Loucy (cell line): Measurements from ENCODE around the gene TNNI3K.

Source experiments
- H2AFZ ChIP-seq: fragments of 200-600 bp; sonication (generic); 2 replicates; pipeline ENCODE4 v1.6.0; 2016; ENCODE audit warnings: antibody characterized with exemption, mild to moderate bottlenecking, low read length, moderate library complexity
- H3F3A ChIP-seq: fragments of 200-600 bp; 2 replicates; pipeline ENCODE4 v1.6.0; 2016; ENCODE audit warnings: antibody characterized with exemption, low read depth, mild to moderate bottlenecking
- H3K27me3 ChIP-seq: fragments of 200-600 bp; sonication (generic); 2 replicates; pipeline ENCODE4 v1.6.1; 2014; ENCODE audit warnings: low read length, mild to moderate bottlenecking; ENCODE audit not compliant: insufficient read depth, poor library complexity, severe bottlenecking
- H3K36me3 ChIP-seq: fragments of 200-600 bp; sonication (generic); 2 replicates; pipeline ENCODE4 v1.6.1; 2016; ENCODE audit warnings: low read length; ENCODE audit not compliant: insufficient read depth
- H3K4me1 ChIP-seq: fragments of 200-600 bp; sonication (generic); 2 replicates; pipeline ENCODE4 v1.5.1; 2014; ENCODE audit warnings: low read length, mild to moderate bottlenecking; ENCODE audit not compliant: insufficient read depth, poor library complexity, severe bottlenecking
- H3K4me2 ChIP-seq: fragments of 200-600 bp; sonication (generic); 2 replicates; pipeline ENCODE4 v1.6.0; 2014; ENCODE audit warnings: antibody characterized with exemption, low read length, low read depth, mild to moderate bottlenecking; ENCODE audit not compliant: poor library complexity, severe bottlenecking
- H3K4me3 ChIP-seq: fragments of 200-600 bp; sonication (generic); 2 replicates; pipeline ENCODE4 v1.5.1; 2014; ENCODE audit warnings: low read length, mild to moderate bottlenecking, mixed read lengths; ENCODE audit not compliant: poor library complexity, severe bottlenecking
- H3K79me2 ChIP-seq: fragments of 200-600 bp; sonication (generic); 2 replicates; pipeline ENCODE4 v1.6.1; 2014; ENCODE audit warnings: low read length; ENCODE audit not compliant: insufficient read depth
- H3K9ac ChIP-seq: fragments of 200-600 bp; sonication (generic); 2 replicates; pipeline ENCODE4 v1.6.0; 2014; ENCODE audit warnings: mild to moderate bottlenecking, low read depth, low read length, moderate library complexity; ENCODE audit not compliant: poor library complexity, severe bottlenecking
- H3K9me2 ChIP-seq: fragments of 200-600 bp; sonication (generic); replicated peaks from 2 replicates; pipeline ENCODE4 v1.6.1; 2016; ENCODE audit warnings: low read depth, low read length, mixed read lengths
- H3K9me3 ChIP-seq: fragments of 200-600 bp; sonication (generic); 2 replicates; pipeline ENCODE4 v1.6.1; 2014; ENCODE audit warnings: mild to moderate bottlenecking, antibody characterized with exemption, low read length, low read depth; ENCODE audit not compliant: insufficient read depth
- H4K20me1 ChIP-seq: fragments of 200-600 bp; sonication (generic); 2 replicates; pipeline ENCODE4 v1.6.0; 2014; ENCODE audit warnings: antibody characterized with exemption, low read length, mild to moderate bottlenecking; ENCODE audit not compliant: insufficient read depth, poor library complexity, severe bottlenecking
- CTCF ChIP-seq: fragments of 200-600 bp; sonication (generic); conservative IDR thresholded peaks from 2 replicates; pipeline ENCODE4 v1.5.1; 2014; ENCODE audit warnings: mild to moderate bottlenecking, antibody characterized with exemption, low read length
- EZH2phosphoT487 ChIP-seq: fragments of 200-600 bp; IDR thresholded peaks from 2 replicates; pipeline ENCODE4 v1.6.1; 2018; ENCODE audit warnings: antibody characterized with exemption, mild to moderate bottlenecking, moderate library complexity, borderline replicate concordance

TNNI3K gene

GRCh38 chr1:74334147-74334546 lies 99.0 kb downstream of the TNNI3K start:
- H2AFZ ChIP-seq: no peak overlapping the region
- no peaks in the 10 kb centered on the region for H4K20me1 ChIP-seq
- no peaks in the 10 kb centered on the region for H3K9me3 ChIP-seq
- no peak overlapping the region for H3K9ac ChIP-seq
- H3K36me3 ChIP-seq: no peaks in the 10 kb centered on the region
- no peaks in the 10 kb centered on the region for H3F3A ChIP-seq
- H3K79me2 ChIP-seq: no peaks in the 10 kb centered on the region
- H3K4me1 ChIP-seq: no peaks in the 10 kb centered on the region
- H3K4me3 ChIP-seq: no peak overlapping the region
- TF ChIP-seq CTCF (no peak), EZH2phosphoT487 (no peak)
- H3K4me2 ChIP-seq: no peak overlapping the region
- no peaks in the 10 kb centered on the region for H3K27me3 ChIP-seq
- no peaks in the 10 kb centered on the region for H3K9me2 ChIP-seq

GRCh38 chr1:74340656-74341055 lies 105.5 kb downstream of the TNNI3K start:
- no peak overlapping the region for H3K9ac ChIP-seq
- H3K4me1 ChIP-seq: no peaks in the 10 kb centered on the region
- no peaks in the 10 kb centered on the region for H4K20me1 ChIP-seq
- no peaks in the 10 kb centered on the region for H3K27me3 ChIP-seq
- no peaks in the 10 kb centered on the region for H3K9me3 ChIP-seq
- no peak overlapping the region for H3K4me3 ChIP-seq
- no peaks in the 10 kb centered on the region for H3F3A ChIP-seq
- no peaks in the 10 kb centered on the region for H3K9me2 ChIP-seq
- H3K36me3 ChIP-seq: no peaks in the 10 kb centered on the region
- no peak overlapping the region for H3K4me2 ChIP-seq
- TF ChIP-seq CTCF (no peak), EZH2phosphoT487 (no peak)
- H3K79me2 ChIP-seq: no peaks in the 10 kb centered on the region
- H2AFZ ChIP-seq: no peak overlapping the region

- Histone ChIP-seq H3K36me3 (no peaks in the 10 kb centered on the region), H3K9me3 (no peaks in the 10 kb centered on the region), H3K4me1 (no peaks in the 10 kb centered on the region), H3K4me2 (no peak overlapping the region), H3K9ac (no peak overlapping the region), H3K4me3 (no peak overlapping the region), H3K27me3 (no peaks in the 10 kb centered on the region), H2AFZ (no peak overlapping the region), H4K20me1 (no peaks in the 10 kb centered on the region), H3K9me2 (no peaks in the 10 kb centered on the region), H3K79me2 (no peaks in the 10 kb centered on the region), H3F3A (no peaks in the 10 kb centered on the region)
- no peak for TF ChIP-seq CTCF
- no peak for TF ChIP-seq EZH2phosphoT487
Measured at GRCh38 chr1:74341702-74342339, 106.6 kb downstream of the TNNI3K start.
